Thymus (tissue), 11 donors: ENCODE measurements around the gene PVR. TPM values are rescaled to one million over a fixed set of nuclear protein-coding genes. Genes with fewer than 3 reads are reported as not detected.
"Not testable (repeated sequence)": the region's sequence is repeated elsewhere in the genome, so short reads cannot be mapped to it uniquely, and the experiment has no call there.

Experiments
- DNase-seq, 9 donors: peaks; one replicate each; pipeline ENCODE4 v3.0.0-alpha.2; 2013; ENCODE audit warnings: low spot score in 9 of 9, low read depth in 6 of 9, missing footprints in 1 of 9
- H3K27ac ChIP-seq, 2 donors: one replicate each; pipeline ENCODE4 v1.5.1; 2013; ENCODE audit warnings: control low read depth in 1 of 2, low read depth in 1 of 2, low read length in 1 of 2, mild to moderate bottlenecking in 1 of 2, moderate library complexity in 1 of 2
- H3K27me3 ChIP-seq, 2 donors: one replicate each; pipeline ENCODE4 v1.5.1; 2013; ENCODE audit warnings: low read length in 1 of 2; ENCODE audit not compliant: control insufficient read depth in 2 of 2, insufficient read depth in 1 of 2
- H3K36me3 ChIP-seq, 2 donors: one replicate each; pipeline ENCODE4 v1.5.1; 2013; ENCODE audit warnings: low read length in 1 of 2, mild to moderate bottlenecking in 1 of 2, moderate library complexity in 1 of 2; ENCODE audit not compliant: control insufficient read depth in 2 of 2, insufficient read depth in 2 of 2
- H3K4me1 ChIP-seq, 2 donors: one replicate each; pipeline ENCODE4 v1.5.1; 2013; ENCODE audit warnings: low read length in 2 of 2; ENCODE audit not compliant: control insufficient read depth in 2 of 2, insufficient read depth in 2 of 2
- H3K4me3 ChIP-seq, 2 donors: one replicate each; pipeline ENCODE4 v1.5.1; 2013; ENCODE audit warnings: low read length in 2 of 2, control low read depth in 1 of 2, mild to moderate bottlenecking in 1 of 2
- H3K9me3 ChIP-seq, 2 donors: one replicate each; pipeline ENCODE4 v1.5.1; 2013; ENCODE audit warnings: low read length in 1 of 2, mild to moderate bottlenecking in 1 of 2; ENCODE audit not compliant: control insufficient read depth in 2 of 2, insufficient read depth in 1 of 2
- WGBS: extraction: QIAGEN DNeasy Blood & Tissue Kit; methylation state at CpG from one replicate; pipeline ENCODE4 v1.1.7; 2013; 5-methylcytosine and 5-hydroxymethylcytosine counted together
- polyA plus RNA-seq: library from polyadenylated mRNA; stranded (reverse); fragments of 200-250 nt; gene quantifications from one replicate; pipeline ENCODE4 v1.2.3, GENCODE V29; 2013
- total RNA-seq: library from RNA; stranded (reverse); fragments of 120-200 nt; gene quantifications from one replicate; pipeline ENCODE4 v1.2.4, GENCODE V29; 2013
- donor health status: healthy.

Gene PVR
- total and polyA plus RNA-seq, 2 donors, result 5.6 to 7.8 TPM

- not testable (repeated sequence) for H3K9me3 ChIP-seq, H3K27ac ChIP-seq, DNase-seq, H3K36me3 ChIP-seq, H3K4me1 ChIP-seq, H3K4me3 ChIP-seq, H3K27me3 ChIP-seq
- 97% methylated on average over 4 of the region's 4 CpGs for WGBS
Measured at GRCh38 chr19:44625637-44626036, 18.1 kb upstream of the PVR start.

GRCh38 chr19:44626048-44626624 lies 17.6 kb upstream of the PVR start:
- H3K9me3 ChIP-seq, result peaks cover 0 to 1% of the 10 kb centered on the region in 2 donors
- H3K36me3 ChIP-seq, result no peaks in the 10 kb centered on the region
- H3K4me3 ChIP-seq, result no peak overlapping the region
- no peaks in the 10 kb centered on the region for H3K4me1 ChIP-seq
- H3K27ac ChIP-seq, result no peak overlapping the region
- WGBS, result 91% methylated on average over 1 of the region's 1 CpG
- DNase-seq, result no peak
- H3K27me3 ChIP-seq, result no peaks in the 10 kb centered on the region

GRCh38 chr19:44627631-44628030 lies 16.1 kb upstream of the PVR start:
- Histone ChIP-seq H3K4me1 (no peaks in the 10 kb centered on the region), H3K27ac (no peak overlapping the region), H3K9me3 (peaks cover 0 to 1% of the 10 kb centered on the region in 2 donors), H3K27me3 (no peaks in the 10 kb centered on the region), H3K4me3 (no peak overlapping the region), H3K36me3 (no peaks in the 10 kb centered on the region)
- WGBS, result 96% methylated on average over 4 of the region's 4 CpGs
- DNase-seq, result no peak

GRCh38 chr19:44628793-44629192 lies 14.9 kb upstream of the PVR start:
- WGBS, result 95% methylated on average over 3 of the region's 3 CpGs

GRCh38 chr19:44631611-44632010 lies 12.1 kb upstream of the PVR start:
- not testable (repeated sequence) for H3K36me3 ChIP-seq, DNase-seq, H3K4me3 ChIP-seq, H3K27ac ChIP-seq, H3K27me3 ChIP-seq, H3K9me3 ChIP-seq, H3K4me1 ChIP-seq
- WGBS, result 63% methylated on average over 8 of the region's 8 CpGs

More at GRCh38 chr19:44628793-44629192, 14.9 kb upstream of the PVR start:
- no peak overlapping the region for H3K27ac ChIP-seq
- no peak overlapping the region for H3K4me3 ChIP-seq
- peaks cover 0 to 1% of the 10 kb centered on the region in 2 donors for H3K9me3 ChIP-seq
- H3K27me3 ChIP-seq, result no peaks in the 10 kb centered on the region
- no peak for DNase-seq
- no peaks in the 10 kb centered on the region for H3K4me1 ChIP-seq
- H3K36me3 ChIP-seq, result no peaks in the 10 kb centered on the region

GRCh38 chr19:44634058-44634457 lies 9.7 kb upstream of the PVR start:
- not testable (repeated sequence) for DNase-seq, H3K9me3 ChIP-seq, H3K27me3 ChIP-seq, H3K4me3 ChIP-seq, H3K27ac ChIP-seq, H3K36me3 ChIP-seq, H3K4me1 ChIP-seq
- WGBS, result 69% methylated on average over 5 of the region's 5 CpGs

- H3K27ac ChIP-seq, result no peak overlapping the region
Measured at GRCh38 chr19:44634785-44635184, 8.9 kb upstream of the PVR start.

GRCh38 chr19:44635581-44636438 lies 7.9 kb upstream of the PVR start:
- no peaks in the 10 kb centered on the region for H3K36me3 ChIP-seq
- 73% methylated on average over 3 of the region's 3 CpGs for WGBS
- H3K27me3 ChIP-seq, result peaks cover 0 to 2% of the 10 kb centered on the region in 2 donors
- no peak overlapping the region for H3K27ac ChIP-seq
- H3K9me3 ChIP-seq, result no peaks in the 10 kb centered on the region
- H3K4me3 ChIP-seq, result no peak overlapping the region
- H3K4me1 ChIP-seq, result no peaks in the 10 kb centered on the region
- no peak for DNase-seq

More at GRCh38 chr19:44634785-44635184, 8.9 kb upstream of the PVR start:
- Histone ChIP-seq H3K4me1 (no peaks in the 10 kb centered on the region), H3K27me3 (peaks cover 0 to 2% of the 10 kb centered on the region in 2 donors), H3K9me3 (peaks cover 0 to 1% of the 10 kb centered on the region in 2 donors), H3K4me3 (no peak overlapping the region), H3K36me3 (no peaks in the 10 kb centered on the region)
- 97% methylated on average over 2 of the region's 2 CpGs for WGBS
- DNase-seq, result no peak
